ENCODE data around the gene TSTD1.
A peak's percentile ranks its signal among the peaks of the same experiment; 100 is the strongest.

Gene TSTD1

GRCh38 chr1:161038523-161039153, at the start of gene TSTD1:
Gene TSTD1, minus strand, starts transcription at chr1:161038964. Its CDS starts 75 bp downstream, at chr1:161038889.
- DNase-seq (ENCODE audit: low spot score) = no peak

- DNase-seq (ENCODE audit: low spot score) = no peak
These were observed 47.7 kb upstream of the TSTD1 start for GRCh38 chr1:161086457-161086856.

- DNase-seq (ENCODE audit: low spot score) = peak; percentile 44
These were observed 46.4 kb upstream of the TSTD1 start for GRCh38 chr1:161085165-161085564.

- no peak for DNase-seq (ENCODE audit: low spot score)
These were observed 45.8 kb upstream of the TSTD1 start for GRCh38 chr1:161084597-161084988.

- peak; percentile 29 for DNase-seq (ENCODE audit: low spot score)
These were observed 45.2 kb upstream of the TSTD1 start for GRCh38 chr1:161083748-161084596.

- peak; percentile 94 for DNase-seq (ENCODE audit: low spot score)
These were observed 44.4 kb upstream of the TSTD1 start for GRCh38 chr1:161082996-161083747.

GRCh38 chr1:161082483-161082882, 43.7 kb upstream of the TSTD1 start:
- no peak for DNase-seq (ENCODE audit: low spot score)

GRCh38 chr1:161081519-161081918, 42.8 kb upstream of the TSTD1 start:
- no peak for DNase-seq (ENCODE audit: low spot score)

- peak; percentile 46 for DNase-seq (ENCODE audit: low spot score)
These were observed 42.0 kb upstream of the TSTD1 start for GRCh38 chr1:161080441-161081405.

- no peak for DNase-seq (ENCODE audit: low spot score)
These were observed 40.8 kb upstream of the TSTD1 start for GRCh38 chr1:161079436-161080110.

- no peak for DNase-seq (ENCODE audit: low spot score)
These were observed 38.7 kb upstream of the TSTD1 start for GRCh38 chr1:161077426-161077825.

- no peak for DNase-seq (ENCODE audit: low spot score)
These were observed 37.6 kb upstream of the TSTD1 start for GRCh38 chr1:161076410-161076809.

GRCh38 chr1:161074676-161075368, 36.1 kb upstream of the TSTD1 start:
- no peak for DNase-seq (ENCODE audit: low spot score)

GRCh38 chr1:161073474-161074121, 34.8 kb upstream of the TSTD1 start:
- DNase-seq (ENCODE audit: low spot score) = no peak

- no peak for DNase-seq (ENCODE audit: low spot score)
These were observed 34.1 kb upstream of the TSTD1 start for GRCh38 chr1:161072751-161073449.

- DNase-seq (ENCODE audit: low spot score) = peak; percentile 75
These were observed 33.2 kb upstream of the TSTD1 start for GRCh38 chr1:161071886-161072371.

GRCh38 chr1:161070761-161071160, 32.0 kb upstream of the TSTD1 start:
- DNase-seq (ENCODE audit: low spot score) = no peak

GRCh38 chr1:161069731-161070270, 31.0 kb upstream of the TSTD1 start, which contains the start of gene ARHGAP30:
Gene ARHGAP30, minus strand, starts transcription at chr1:161069891. Its CDS starts 267 bp downstream, at chr1:161069624.
- DNase-seq (ENCODE audit: low spot score) = no peak

GRCh38 chr1:161069241-161069640, 30.5 kb upstream of the TSTD1 start:
- DNase-seq (ENCODE audit: low spot score) = no peak
